Erythroblast (primary cell): Measurements from ENCODE around the gene CACNA1A.

Source experiments
- GATA1 ChIP-seq: IDR thresholded peaks from 2 replicates; pipeline ENCODE4 v1.6.1; 2011; ENCODE audit warnings: low read depth, mild to moderate bottlenecking, control low read depth, low read length, moderate library complexity
- POLR2A ChIP-seq: IDR thresholded peaks from 2 replicates; pipeline ENCODE4 v1.6.1; 2011; ENCODE audit warnings: mild to moderate bottlenecking, low read length

DNA sequence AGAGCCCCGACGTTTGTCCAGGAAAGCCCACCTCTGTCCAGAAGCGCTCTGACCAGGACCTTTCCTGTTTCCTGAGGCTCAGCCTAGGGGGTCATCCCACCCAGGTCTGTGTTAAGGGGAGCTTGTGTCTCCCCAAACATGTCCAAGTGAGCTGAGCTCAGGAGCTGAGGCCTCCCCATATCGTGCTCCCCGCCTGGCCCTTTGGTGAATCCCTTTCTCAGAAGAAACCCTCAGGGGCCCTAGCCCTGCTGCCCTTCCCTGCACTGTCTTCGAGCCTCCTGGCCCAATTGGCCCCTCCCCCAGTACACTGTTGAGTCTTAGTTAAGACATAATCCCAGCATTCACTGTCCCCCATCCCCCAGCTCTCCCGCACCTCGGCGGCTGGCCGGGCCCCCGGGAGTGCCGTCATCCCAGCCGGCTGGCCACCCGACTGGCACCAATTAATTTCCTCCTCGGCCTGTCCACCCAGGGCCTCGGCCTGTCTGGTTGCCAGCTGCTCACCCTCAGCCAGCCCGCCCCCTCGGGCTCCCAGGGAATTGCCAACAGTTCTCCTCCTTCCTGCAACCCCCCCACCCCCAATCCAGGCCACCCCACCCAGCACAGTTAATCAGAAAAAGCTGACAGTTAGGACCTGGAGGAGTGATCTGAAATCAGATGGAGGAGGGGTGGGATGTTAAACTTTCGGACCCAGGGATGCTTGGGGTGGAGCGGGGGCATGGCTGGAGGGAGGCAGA lies 342.5 kb downstream of the CACNA1A start:
- TF ChIP-seq POLR2A (no peak), GATA1 (no peak)
